NCI-H69 (cell line): ENCODE data around the gene UBXN4.
A peak's percentile ranks its signal among the peaks of the same experiment; 100 is the strongest.
"Not testable (repeated sequence)": the region's sequence is repeated elsewhere in the genome, so short reads cannot be mapped to it uniquely, and the experiment has no call there.

ENCODE experiments used
- DNase-seq: peaks from one replicate; lab custom pipeline; 2025; lab: John Stamatoyannopoulos, UW

Gene UBXN4

DNA sequence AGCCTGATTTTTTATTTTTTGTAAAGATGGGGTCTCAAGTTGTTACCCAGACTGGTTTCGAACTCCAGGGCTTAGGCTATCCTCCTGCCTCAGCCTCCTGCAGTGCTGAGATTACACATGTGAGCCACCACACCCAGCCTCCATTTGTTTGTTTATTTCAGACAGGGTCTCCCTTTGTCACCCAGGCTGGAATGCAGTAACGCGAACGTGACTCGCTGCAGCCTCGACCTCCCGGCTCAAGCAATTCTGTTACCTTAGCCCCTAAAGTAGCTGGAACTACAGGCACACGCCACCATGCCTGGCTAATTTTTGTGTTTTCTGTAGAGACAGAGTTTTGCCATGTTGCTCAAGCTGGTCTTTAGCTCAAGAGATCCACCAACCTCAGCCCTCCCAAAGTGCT, 27.2 kb downstream of the UBXN4 start:
- peak; percentile 1 for DNase-seq

DNA sequence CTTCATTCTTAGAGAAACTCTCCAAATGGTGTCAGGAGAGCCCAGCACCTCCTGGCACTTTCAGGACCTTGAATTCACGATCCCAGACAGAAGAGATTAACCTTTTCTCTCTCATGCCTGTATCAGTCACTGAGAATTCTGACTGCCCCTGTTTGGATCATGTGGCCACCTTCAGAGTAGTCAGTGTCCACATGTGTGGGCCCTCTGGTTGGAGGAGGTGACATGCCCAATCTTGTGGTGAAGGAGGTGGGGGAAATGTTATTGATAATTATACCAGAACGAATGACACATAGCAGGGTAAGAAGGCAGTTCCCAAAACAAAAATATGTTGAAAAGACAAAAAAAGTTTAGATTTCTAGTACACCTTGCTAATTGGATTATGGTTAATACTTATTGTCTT, 31.7 kb downstream of the UBXN4 start:
- no peak for DNase-seq

DNA sequence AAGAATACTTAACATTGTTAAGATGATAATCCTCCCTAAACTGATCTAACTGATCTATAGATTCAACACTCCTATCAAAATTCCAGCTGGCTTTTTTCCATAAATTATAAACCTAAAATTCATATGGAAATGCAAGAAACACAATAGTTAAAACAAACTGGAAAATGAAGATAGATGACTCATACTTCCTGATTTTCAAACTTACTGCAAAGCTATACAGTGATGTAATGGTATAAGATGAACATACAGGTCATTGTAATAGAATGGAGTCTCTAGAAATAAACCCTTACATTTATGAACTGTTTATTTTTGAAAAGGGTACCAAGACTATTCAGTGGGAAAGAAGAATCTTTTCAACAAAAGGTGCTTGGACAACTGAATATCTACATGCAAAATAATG, 32.3 kb downstream of the UBXN4 start:
- no peak for DNase-seq

DNA sequence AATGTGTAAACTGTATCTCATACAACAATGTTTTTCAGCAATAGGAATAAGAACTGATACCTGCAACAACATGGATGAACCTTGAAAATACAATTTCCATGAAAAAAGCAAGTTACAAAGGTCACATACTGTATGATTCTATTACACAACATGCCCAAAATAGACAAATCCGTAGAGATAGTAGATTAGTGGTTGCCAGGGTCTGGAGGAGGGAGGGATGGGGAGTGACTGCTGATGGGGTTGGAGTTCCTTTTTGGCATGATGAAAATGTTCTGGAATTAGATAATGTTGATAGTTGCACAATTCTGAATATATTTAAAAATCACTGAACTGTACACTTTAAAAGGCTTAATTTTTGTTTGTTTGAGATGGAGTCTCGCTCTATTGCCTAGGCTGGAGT, 33.8 kb downstream of the UBXN4 start:
- DNase-seq = no peak

DNA sequence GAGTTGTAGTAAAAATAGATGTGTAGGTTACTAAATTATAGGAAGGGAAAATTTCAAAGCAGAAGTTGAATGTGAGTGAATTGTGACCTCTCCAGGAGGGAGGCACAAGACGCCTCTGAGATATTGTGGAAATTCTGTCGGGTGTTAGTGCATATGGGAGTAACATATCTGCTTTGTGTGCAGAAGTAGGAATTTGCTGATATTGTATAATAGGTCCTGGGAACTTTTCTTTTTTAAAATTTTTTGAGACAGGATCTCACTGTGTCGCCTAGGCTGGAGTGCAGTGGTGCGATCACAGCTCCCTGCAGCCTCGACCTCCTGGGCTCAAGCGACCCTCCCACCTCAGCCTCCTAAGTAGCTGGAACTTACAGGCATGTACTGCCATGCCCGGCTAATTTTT, 34.7 kb downstream of the UBXN4 start:
- no peak for DNase-seq

DNA sequence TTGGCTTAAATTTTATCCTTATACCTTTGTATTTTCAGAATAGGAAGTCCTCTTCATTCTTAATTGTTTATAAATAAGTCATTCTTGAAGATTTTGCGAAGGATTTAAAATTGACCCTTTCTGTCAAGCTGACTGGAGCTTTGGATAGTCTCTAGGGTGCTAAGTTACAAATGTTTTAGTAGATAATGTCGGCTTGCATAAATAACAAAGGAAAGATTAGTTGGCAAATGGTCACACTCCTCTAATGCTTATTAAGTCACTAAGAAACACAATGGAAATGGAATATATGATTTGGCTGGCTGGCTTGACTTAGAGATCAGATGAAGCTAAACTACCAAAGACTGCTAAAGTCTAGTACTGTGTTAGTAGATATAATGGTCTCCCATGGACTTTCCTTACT, 40.6 kb downstream of the UBXN4 start:
- DNase-seq = no peak

DNA sequence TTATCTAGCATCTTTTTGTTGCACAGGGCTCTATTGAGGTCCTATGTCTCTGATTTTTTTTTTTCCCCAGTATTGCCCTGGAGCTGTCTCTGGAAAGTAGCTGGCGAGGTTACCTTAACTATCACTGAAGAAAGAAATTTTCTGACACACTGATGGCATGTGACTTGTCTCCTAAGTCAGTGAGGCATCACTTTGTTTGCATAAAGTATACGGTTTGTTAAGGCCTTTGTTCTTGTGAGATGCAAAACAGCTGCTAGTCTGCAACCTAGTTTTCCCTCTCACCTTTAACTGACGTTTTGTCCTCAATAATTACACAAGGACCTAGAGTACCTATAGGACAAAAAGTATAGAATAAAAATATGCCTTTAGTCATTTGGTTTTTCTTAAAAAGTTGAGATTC, 41.8 kb downstream of the UBXN4 start:
- DNase-seq = peak; percentile 41

DNA sequence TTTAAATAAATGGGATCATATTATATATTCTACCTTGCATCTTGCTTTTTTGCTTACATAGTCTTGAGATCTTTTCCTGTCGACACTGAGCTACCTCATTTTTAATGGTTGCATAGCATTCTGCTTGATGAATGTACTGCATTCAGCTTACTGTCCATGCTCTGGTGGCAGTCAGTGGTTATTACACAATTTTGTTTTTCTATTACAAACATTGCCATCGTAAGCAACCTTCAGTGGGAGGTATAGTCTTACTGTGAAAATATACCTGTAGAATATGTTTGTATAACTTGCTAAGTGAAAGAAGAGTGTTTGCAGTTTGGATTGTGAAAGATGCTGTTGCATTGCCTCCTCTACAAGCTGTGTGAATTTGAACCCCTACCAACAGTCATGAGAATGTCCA, 43.4 kb downstream of the UBXN4 start:
- no peak for DNase-seq

DNA sequence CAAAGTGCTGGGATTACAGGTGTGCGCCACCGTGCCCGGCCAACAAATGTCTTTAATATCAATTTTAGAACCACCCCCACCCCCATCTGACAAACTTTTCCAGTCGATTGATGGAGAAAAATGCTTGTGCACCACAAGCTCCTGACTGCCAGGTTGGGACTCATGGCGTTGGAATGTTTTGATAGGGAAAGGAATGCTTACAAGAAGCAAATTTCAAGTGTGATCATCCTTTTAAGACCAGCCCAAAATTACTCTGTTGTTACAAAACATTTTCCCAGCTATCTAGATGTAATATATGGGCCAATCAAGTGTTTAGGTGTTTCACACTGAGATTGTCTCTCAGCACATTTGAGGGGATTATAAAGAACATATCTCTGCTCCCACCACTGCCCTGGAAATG, 45.2 kb downstream of the UBXN4 start:
- no peak for DNase-seq

DNA sequence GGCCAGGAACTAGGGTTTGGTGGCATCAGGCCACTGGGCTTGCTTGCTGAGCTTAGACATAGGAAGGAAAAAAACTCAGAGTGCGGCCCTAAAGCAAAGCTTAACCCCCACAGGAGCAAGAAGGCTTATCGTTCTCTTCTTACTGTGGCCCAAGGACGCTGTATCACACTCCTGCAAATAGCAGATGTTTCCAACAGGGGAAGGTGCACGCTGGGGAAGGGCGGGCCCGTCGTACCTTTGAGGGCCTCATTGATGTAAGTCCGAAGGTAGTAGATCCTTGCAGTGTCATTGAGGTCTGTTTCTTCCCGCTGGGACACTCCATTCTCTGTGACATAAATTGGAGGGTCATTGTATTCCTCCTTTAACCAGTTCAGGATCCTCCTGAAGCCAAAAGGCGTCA, 48.8 kb downstream of the UBXN4 start:
- no peak for DNase-seq

DNA sequence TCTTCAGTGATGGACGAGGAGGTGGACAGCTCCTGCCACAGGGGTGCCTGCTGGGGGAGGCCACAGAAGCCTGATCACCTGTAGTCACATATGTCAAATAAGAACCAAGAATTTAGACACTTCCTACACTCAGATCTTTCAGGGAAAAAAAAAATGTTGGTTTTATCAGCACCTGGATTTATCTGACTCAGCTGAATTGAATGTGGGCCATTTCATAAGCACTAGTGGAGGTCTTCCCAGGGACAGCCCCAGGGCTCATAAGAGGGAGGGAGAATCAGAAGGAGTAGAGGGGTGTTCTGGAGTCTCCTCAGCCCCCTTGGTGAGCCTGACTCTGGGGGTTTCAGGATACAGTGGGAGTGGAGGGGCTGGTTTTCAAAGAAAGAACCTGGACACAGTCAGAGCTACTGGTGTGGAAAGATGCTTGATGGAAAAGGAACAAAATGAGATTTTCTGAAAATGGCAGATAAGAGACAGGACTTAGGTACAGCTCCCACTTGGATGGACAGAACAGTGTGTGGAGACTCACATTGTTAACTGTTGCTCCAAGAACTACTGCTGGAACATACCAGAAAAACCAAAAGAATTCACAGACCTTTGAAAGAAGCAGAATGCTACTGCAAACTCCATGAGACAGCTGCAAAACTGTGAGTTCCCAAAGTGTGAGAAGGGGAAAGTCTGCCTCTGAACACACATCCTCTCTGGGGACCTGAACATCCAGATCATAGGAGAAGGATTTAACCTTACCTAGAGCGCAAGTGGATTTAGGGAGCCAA, 49.9 kb downstream of the UBXN4 start:
- DNase-seq = no peak

DNA sequence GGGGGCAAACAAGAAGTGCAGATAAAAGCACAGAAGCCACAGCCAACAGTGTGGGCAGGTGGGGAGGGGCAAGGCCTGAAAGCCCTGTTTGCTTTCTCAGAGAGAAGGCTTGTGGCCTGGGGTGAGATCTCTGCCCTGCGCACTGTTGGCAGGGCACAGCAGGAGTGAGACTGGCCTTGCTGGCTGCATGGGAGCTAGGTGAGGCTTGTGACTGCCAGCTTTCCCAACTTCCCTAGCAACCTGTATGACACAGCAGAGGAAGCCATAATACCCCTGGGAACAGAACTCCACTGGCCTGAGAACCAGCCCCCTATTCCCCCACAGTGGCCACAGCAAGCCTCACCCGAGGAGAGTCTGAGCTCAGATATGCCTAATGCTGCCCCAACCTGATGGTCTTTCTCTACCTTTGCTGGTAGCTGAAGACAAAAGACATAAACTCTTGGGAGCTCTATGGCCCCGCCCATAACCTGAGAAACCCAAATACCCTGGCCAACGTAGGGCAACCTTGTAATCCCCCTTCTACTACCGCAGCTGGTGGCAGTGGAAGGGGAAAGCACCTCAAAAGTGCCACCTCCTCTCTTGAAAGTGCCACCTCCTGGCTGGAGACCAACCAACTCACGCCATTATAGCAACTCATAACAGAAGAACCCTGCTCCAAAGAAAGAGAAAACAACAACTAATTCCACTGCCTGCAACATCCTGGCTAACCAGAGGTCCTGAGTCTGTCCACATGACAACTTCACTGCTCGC, 50.9 kb downstream of the UBXN4 start:
- DNase-seq = peak; percentile 1

DNA sequence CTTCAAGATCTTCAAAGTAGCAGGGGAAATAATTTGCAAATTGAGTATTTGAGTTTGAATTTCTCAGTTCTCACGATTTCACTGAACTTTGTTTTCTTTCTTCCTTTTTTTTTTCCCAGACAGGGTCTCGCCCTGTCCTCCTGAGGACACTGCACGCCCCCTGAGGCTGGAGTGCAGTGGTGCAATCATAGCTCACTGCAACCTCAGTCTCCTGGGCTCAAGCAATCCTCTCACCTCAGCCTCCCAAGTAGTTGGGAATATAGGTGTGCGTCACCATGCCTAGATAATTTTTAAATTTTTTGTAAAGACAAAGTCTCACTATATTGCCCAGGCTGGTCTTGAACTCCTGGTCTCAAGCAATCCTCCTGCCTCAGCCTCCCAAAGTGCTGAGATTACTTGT, 54.0 kb downstream of the UBXN4 start:
- DNase-seq = not testable (repeated sequence)

DNA sequence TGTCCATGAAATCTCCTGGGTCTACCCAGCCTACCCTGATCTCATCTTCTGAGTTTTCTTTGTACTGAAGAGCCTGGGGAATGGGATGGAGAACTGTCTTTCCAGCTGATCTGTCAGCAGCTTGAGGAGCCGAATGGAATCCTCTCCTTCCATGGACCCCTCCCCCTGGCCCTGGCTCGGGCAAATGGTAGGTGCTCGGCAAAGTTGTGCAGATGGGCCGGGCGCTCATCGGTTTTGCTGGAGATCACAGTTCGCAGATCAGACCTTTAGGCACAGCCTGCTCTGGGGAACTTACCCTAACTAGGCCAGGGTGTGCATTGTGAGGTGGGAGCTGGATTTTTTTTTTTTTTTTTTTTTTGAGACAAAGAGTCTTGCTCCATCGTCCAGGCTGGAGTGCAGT, 55.0 kb downstream of the UBXN4 start:
- DNase-seq = no peak

DNA sequence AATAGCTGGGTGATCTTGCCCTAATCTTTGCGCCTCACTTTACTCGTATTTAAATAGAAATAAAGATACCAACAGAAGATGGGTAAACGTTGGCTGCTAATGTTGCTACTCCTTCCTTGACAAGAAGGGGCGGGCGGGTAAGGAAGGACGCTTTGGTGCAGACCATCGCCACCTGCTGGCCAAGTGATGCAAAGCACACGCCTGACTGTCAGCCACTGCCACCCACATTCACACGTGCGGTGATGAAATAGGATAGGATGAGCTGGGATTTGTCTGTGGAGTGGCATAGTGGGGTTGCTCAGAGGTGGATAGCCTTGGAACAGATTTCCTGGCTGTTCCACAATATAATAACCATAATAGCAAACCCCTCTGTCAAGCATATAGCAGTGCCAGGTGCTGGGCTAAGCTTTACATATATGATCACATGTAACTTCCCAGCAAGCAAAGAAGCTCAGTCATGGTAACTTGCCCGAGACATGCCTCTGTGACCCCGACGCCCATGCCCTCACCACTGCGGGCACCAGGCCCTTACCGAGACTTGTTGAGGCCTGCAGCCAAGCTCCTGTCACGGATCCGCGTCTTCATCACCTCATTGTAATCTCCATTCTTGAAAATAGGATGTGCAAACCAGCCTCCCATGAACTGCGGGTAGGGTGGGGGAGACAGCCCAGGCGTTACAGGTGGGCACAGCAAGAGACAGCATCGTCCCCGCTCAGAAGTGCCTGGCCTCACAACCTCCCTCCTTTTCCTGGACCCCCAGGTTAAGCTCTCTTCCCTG, 56.0 kb downstream of the UBXN4 start:
- DNase-seq = peak; percentile 74

DNA sequence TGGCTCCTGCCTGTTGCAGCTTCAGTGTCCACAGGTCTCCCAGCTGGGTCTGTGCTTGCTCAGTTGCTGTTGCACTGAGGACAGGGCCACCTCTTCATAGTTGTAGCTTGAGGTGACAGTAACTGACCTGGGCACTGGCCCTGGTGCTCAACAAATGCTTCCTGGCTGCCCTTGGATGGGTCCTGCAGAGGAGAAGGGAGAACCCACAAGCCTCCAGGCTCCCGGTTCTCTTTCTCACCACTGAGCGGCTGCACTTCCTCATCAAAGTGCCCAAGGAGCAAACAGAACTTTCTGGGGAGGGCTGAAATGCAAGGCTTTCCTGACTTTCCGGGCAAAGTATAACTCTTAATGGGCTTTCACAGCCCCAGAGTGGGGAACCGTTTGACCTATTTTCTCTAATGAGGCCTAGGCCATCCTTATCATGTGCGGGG, 56.6 kb downstream of the UBXN4 start:
- no peak for DNase-seq

DNA sequence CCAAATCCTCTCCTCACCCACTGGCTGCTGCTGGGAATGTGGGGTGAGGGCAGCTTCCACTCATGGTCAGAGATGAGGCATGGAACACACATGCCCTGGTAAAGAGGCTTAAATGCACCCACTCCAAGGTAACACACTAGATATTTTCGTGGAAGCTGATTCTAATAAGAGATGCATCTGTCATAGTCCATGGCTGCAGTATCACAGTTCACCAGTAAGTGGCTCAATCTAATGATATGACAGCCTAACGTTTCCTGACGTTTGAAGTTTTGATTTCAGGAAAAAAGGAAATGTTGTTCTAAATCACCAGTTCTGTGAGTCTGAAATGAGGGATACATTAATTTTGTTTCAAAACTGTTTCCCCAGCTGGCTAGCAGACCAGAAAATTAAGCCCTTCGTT, 57.1 kb downstream of the UBXN4 start:
- no peak for DNase-seq

DNA sequence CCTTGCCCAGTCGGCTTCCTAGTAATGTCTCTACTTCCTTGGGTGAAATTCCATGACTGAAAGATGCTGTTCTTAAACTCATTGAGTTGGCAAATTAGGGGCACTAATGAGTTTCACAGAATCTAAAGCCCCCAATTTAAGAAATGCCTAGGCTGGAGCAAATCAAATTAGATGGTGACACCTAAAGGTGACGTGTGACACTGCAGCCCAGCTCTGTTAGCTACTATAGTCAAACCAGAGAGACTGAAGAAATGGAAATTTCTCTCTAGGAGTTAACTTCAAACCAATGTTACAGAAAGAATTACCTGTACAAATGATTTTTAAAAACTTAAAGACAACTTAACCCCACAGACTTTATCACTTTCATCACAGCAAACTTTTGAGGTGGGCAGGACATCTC, 58.1 kb downstream of the UBXN4 start:
- DNase-seq = no peak

DNA sequence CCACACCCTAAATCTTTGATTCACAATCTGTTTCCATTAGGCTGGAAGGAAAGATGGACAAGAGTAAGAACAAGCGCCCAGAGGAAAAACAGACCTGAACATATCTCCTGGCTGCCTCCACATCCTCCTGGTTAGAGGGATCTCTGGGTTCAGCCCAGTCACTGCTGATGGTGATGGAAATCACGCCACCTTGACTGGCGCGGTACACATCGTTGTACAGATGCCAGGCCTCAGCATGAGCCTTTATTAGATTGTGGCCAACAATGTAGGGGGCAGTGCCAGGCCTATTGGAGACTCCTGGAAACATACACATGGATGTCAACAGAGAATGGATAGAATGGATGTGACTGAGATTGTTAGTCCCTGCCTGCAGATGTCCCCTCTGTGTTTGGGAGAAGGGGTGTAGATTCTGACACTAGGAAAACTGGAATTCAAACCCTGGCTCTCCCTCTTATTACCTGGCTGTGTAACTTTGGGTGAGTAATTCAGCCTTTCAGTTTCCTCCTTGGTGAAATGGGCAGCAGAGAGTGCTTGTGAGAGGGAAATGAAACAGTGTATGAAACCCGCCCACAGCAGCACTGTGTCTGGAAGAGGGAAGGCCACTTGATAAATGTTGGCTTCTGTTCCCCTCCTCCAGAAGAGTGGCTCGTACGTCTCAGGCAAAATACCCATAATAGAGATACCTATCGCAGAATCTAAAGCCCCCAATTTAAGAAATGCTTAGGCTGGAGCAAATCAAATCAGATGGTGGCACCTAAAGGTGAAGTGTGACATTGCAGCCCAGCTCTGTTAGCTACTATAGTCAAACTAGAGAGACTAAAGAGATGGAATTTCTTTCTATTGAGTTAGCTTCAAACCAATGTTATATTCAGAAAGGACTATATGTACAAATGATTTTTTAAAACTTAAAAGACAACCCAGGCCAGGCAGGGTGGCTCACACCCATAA, 59.1 kb downstream of the UBXN4 start:
- no peak for DNase-seq

DNA sequence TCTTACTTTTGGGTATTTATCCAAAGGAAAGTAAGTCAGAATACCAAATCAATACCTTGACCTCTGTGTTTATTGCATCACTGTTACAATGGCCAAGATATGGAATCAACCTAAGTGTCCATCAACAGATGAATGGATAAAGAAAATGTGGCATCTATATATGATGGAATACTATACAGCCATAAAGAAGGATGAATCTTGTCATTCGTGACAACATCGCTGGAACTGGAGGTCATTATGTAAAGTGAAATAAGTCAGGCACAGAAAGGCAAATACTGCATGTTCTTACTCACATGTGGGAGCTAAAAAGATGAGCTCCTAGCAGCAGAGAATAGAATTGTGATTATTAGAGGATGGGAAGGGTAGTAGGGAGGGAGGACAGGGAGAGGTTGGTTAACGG, 60.7 kb downstream of the UBXN4 start:
- DNase-seq = no peak

DNA sequence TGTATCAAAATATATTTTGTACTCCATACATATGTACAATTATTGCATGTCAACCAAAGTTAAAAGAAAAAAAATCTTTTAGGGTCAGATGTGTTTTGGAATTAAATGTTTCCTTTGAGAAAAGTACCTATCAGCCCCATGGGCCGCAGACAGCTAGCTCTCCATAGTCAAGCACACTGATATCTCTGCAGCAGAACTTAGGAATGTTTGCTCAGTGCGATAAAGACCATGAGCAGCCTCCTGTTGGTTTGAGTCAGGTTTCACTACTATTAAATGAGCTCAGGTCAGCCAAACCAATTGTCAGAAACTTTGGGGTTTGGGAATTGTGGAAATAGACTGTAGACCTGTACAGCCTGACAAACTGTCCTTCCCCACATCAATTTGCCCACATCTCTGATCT, 61.6 kb downstream of the UBXN4 start:
- no peak for DNase-seq

DNA sequence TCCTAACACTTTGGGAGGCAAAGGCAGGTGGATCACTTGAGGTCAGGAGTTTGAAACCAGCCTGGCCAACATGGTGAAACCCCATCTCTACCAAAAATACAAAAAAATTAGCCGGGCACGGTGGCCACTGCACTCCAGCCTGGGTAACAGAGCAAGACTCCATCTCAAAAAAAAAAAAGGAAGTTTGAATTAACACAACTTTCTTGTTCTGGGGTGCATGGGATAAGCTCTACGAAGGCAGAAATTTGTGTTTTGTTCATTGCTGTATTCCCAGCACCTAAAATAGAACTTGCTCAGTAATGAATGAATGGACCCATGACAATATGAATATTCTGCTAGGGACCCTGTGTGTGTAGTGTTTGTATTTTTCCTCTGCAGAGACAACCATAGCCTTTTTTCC, 66.2 kb downstream of the UBXN4 start:
- not testable (repeated sequence) for DNase-seq
